GM21786 (cell line): ENCODE measurements around the gene SMAD2.

Experiments used
- ATAC-seq: cut with Tn5 transposase; IDR thresholded peaks from one replicate; pipeline ENCODE4 v1.9.1; 2021; ENCODE audit not compliant: unreplicated experiment

Gene SMAD2

GRCh38 chr18:47932190-47932589 lies 1.7 kb upstream of the SMAD2 start:
- no peak for ATAC-seq

DNA sequence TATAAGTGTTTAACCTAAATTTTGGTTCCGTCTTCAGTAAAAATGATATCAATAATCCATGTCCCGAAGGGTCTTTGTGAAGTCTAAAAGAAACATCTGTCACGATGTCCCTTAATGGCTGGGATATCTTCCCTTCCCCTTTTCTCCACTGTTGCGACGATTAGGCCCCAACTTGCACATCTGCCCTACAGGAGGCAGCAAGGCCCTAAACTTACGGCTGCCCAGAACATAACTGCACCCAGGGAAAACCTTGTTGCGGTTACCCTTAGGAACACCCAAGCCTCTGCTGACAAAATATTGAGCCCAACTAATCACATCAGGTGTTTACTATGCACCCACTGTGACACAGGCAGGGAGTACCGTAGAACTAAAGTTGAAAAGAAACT lies 1.3 kb upstream of the SMAD2 start:
- ATAC-seq, result peak; percentile 2

- ATAC-seq, result peak; percentile 81
Observed at GRCh38 chr18:47930931-47931717, 665 bp upstream of the SMAD2 start.

- no peak for ATAC-seq
Observed at GRCh38 chr18:47929681-47930198, 719 bp downstream of the SMAD2 start.

DNA sequence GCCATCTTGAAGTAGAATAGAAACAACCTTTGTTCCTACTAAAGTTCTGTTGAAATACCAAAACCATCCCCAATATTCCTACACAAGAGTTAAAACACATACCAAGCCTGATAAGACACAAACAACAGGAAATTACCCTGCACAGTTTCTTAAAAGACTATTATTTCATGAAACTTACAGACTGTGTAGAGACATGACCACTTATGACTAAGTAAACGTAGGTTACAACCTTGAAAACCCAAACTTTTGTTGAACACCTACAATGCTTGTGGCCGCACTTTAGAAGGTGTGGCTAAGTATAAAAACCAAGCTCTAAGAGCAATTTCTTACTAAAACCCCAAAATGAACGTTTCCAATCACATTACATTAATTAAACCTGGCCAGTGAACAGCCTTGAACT lies 2.0 kb downstream of the SMAD2 start:
- ATAC-seq, result no peak

DNA sequence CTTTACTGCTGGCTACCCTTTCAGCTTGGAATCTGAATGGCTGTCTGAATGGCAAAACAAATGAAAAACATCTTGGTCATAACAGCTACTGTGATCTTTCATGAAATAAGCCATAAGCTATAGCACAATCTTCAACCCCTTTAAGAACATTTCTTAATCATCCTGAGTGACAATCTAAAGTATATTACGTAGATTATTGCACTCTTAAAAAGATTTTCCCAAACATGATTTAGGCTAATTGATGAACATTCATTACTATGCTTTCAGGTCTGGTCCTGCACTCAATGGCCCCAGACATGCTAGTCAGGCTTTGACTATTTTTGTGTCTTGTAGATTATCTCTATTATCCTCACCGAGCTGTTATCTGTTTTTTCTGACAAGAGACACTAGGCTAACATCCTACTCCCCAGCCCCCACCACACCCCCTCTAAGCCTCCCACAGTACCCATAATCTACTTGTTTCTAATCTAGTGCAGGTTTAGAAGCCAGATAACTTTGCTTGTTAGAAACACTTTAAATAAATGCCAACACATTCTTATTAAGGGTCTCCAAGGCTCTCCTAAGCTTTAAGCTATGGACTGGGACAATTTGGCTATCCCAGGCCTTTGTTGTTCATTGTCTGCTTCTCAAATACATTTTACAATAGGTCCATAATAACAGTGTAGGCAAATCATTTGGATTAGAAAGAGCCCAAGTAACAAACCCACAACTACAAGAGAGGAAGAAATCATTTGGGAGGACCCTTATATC lies 4.2 kb downstream of the SMAD2 start:
- ATAC-seq, result no peak

DNA sequence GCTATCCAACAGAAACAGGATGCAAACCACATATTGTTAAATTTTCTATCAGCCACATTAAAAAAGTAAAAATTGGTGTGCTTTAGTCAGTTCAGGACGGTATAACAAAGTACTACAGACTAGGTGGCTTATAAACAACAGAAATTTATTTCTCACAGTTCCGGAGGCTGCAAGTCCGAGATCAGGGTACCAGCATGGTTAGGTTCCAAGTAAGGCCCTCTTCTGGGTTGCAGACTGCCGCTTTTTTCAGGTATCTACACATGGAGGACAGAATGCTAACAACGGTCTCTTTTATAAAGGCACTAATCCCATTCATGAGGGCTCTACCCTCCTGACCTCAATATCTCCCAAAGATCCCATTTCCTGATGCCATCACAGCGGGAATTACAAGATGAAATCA lies 10.5 kb downstream of the SMAD2 start:
- no peak for ATAC-seq

DNA sequence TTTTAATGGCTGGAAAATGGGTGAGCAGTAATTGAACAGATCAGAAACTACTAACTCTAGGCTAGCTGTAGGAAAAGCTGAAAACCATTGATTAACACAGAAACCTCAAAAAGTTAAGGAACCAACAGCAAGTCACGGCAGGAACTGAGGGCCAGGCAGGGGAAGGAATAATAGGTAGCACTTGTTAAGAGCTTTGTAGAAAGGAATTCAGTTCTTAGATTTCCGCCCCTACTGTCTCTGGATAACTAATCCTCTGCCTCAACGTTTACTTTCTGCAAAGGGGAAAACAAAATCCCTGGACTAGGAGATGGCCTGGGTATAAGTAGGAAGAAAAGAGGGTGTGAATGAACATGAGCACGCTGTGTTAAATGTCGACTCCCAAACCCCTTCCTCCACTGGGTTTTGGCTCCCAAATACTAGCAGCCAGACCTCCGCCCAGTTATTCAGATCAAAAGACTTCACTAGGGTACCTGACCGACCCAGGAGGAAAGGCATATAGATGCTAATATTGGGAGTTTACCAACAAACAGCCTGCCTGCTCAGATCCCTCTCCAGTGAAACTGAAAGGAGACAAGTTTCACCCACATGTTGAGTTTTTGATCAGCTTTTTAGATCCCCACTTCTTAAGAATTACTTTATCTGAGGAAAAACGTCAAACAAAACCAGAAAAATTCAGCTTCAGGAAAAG lies 12.4 kb downstream of the SMAD2 start:
- peak; percentile 62 for ATAC-seq

GRCh38 chr18:47915930-47916329 lies 14.5 kb downstream of the SMAD2 start:
- no peak for ATAC-seq

DNA sequence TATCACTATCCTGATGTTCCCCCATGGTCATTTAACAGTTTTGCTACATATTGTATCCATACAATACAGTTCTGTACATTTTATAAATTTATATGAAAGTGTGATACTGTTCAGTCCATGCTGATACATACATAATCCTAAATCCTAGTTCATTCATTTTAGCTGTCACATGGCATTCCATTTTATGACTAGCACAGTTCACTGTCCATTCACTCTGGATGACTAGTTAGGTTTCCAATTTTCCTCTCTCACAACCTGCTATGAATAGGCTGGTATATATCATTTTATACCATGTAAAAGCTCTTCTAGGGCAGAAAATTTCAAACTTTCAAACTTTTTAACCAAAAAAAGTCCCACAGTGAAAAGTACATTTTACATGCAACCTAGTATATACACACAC lies 15.2 kb downstream of the SMAD2 start:
- ATAC-seq, result no peak

- no peak for ATAC-seq
Observed at GRCh38 chr18:47912794-47913585, 17.5 kb downstream of the SMAD2 start.

DNA sequence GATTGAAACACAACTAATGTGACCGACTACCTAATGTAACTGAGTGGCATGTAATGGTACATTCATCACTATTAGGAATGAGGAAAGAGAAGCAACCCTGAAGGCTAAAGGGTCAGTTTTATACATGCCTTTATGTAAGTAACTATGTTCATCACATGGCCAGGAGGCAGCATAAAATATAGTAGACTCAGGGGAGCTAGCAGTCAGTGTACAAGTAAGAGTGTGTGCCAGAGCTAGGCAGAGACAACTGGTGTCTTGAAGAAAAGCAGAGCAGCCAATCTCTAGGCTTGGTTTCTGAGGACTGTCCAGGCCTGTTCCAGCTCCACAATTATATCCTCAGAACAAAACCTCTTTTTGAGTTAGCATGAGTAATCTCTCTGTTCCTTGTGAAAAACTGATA lies 18.1 kb downstream of the SMAD2 start:
- no peak for ATAC-seq

DNA sequence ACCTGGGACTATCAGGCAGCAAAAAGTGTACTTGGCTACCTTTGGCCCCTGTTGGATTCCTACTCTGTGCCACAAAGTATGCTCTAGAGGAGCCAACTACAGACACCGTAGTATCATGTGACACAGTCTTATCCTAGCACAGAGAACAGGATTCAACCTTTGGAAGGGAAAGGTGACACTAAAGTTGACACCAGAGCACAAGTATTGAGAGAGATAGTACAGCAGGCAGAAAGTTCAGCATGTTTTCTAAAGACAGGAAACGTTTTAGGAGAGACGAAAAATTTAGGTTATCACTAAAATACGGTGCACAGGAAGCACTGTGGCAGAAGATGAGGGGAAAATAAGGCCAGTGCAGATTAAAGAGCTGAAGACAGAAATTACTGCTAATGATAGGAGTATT lies 18.6 kb downstream of the SMAD2 start:
- no peak for ATAC-seq

- ATAC-seq, result no peak
Observed at GRCh38 chr18:47909484-47909883, 21.0 kb downstream of the SMAD2 start.

DNA sequence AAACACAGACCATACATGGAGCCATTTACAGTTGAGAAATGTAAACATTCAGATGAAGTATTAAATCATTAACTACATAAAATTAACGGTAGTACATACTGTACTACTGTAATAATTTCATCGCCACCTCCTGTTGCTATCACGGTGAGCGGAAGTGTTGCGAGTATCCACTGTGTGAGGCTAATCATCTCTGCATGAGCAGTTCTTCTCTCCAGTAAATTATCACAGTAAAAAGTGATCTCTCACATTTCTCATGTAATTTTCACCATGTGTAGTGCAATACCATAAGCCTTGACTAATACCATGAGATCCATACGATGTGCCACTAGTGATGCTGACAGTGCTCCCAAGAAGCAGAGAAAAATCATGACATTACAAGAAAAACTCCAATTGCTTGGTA lies 21.9 kb downstream of the SMAD2 start:
- no peak for ATAC-seq

DNA sequence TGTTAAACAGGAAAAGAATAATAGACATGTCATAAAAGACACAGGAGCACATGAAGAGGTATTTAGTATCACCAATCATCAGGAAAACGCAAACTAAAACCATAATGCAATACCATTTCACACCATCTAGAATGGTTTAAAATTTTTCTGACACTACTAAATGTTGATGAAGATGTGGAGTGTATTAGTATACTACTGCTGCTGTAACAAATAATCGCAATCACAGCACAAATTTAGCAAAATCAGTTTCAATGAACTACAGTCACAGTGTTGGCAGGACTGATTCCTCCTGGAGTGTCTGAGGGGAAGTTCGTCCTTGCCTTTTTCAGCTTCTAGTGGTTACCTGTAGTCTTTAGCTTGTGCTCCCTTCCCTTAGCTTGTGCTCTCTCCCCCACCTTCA lies 24.1 kb downstream of the SMAD2 start:
- ATAC-seq, result no peak

- ATAC-seq, result no peak
Observed at GRCh38 chr18:47903809-47904208, 26.6 kb downstream of the SMAD2 start.

- ATAC-seq, result peak; percentile 92
Observed at GRCh38 chr18:47901624-47902362, 28.7 kb downstream of the SMAD2 start.

DNA sequence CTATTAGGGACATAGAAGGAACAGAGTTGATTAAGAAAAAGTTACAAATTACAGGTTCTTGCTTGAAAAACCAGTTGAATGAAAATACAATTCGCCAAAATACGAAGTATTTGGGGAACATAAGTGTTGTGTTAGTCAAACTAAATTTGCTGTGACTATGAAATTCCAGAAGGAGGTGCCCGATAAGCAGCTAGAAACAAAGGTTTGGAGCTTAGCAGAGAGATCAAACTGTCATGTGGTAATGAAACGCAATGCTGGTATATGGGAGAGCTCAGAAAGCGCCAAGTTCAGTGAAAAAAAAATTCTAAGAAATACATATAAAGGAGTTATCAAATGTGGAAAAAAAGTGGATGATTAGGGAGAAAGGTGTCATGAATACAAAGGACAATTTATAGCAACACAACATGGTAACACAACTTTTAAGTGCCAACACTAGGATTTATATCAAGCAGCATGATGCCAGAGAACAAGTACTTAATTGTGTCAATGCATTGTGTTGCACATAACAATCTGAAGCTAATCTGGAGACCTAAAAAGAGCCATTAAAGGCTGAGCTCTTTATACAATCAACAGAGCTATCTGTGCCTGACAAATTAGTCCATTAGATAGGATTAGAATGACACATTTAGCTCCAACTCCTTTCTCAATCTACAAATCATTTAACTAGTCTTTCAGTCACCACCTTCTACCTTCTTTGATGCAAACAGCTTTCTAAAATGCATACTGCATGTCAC lies 31.2 kb downstream of the SMAD2 start:
- ATAC-seq, result no peak

- no peak for ATAC-seq
Observed at GRCh38 chr18:47898696-47899095, 31.8 kb downstream of the SMAD2 start.
